ENCODE data around the gene CUTA. TPM values are rescaled to one million over a fixed set of nuclear protein-coding genes. Genes with fewer than 3 reads are reported as not detected.
A peak's percentile ranks its signal among the peaks of the same experiment; 100 is the strongest.
"Not testable (repeated sequence)": the region's sequence is repeated elsewhere in the genome, so short reads cannot be mapped to it uniquely, and the experiment has no call there.

The CUTA gene
- total RNA-seq, 1 donor from 2014 or later = 120 TPM

DNA sequence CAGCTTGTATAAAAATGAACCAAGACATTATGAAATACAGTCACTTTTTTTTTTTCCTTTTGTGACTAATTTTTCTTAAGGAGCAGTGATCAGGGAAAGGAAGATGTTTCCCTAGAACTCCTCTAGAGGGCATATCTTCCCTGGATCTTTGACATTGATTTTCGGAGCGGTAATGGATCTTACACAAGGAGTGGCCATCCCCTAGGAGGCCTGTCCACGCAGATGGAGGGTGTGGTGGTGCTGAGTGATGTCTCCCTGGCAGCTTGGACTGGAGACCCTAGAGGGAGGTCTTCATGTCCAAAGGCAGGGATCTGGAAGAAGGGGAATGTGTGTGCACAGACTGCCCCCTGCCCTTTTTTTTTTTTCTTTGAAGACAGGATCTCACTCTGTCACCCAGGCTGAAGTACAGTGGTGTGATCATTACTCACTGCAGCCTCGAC lies 33.3 kb downstream of the CUTA start:
- ATAC-seq = peak; percentile 29
- no peak for DNase-seq
- intact Hi-C loops (cut with micrococcal nuclease) = no loop called here

DNA sequence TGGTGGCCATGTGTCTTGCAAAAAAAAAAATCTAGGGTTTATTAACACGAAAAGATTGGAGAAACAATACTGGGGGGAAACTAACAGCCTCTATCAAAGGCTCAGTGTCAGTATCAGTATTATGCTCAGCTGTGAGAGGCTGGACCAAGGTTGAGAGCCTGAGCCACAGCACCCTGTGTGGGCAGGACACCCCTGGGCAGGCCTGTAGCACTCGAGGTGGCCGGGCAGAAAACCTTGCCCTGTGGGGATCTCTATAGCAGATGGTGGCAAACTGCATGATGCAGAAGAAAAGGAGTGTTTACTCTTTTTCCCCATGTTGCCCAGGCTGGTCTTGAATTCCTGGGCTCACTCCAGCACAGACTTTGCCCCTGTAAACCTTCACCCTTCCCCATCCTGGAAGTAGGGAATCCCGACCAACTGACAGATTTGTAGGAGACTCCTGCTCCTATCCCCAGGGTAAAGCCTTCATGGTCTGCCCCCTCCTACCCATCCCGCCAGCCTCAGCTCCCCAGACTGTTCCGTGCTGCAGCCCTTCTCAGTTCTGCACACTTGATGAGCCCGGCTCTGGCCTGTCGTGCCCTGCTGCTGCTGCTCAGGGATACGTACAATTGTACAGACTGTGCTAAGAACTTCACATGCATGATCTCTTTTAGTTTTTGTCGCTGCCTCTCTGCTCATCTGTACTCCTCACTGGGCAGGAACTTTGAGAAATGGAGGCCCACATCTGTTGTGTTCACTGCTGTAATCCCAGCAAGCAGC lies 34.3 kb downstream of the CUTA start:
- intact Hi-C loops (cut with micrococcal nuclease) = no loop called here
- ATAC-seq = no peak

DNA sequence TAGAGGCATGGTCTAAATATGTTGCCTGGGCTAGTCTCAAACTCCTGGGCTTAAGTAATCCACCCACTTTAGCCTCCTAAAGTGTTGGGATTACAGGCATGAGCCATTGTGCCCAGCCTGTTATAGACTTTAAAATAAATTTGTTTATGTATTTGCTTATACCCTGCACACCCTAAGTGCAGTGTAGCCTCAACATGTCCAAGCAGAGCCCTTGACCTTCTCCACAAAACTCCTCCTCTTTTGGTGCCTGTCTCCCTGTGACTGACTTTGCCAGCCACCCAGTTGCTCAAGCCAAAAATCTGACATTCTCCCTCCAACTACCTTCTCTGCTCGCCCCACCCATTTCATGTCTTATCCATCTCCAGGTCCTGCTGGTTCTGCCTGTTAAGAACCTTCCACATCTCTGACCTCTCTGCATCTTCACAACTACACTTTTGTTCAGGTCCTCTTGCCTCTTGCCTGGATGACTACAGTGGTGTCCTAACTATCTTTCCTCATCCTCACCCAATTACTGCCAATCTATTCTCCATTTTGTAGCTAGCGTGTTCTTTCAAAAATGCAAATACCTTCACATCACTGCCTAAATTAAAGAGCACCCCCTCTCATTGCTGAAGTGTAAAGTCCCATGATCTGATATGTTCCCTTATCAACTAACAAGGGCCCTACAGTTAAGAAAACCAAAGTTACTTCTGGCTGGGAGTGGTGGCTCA lies 37.5 kb downstream of the CUTA start:
- intact Hi-C loops (cut with micrococcal nuclease) = no loop called here
- DNase-seq (no peak), ATAC-seq (no peak)

More for the DNA sequence above, 34.3 kb downstream of the CUTA start:
- no peak for DNase-seq

DNA sequence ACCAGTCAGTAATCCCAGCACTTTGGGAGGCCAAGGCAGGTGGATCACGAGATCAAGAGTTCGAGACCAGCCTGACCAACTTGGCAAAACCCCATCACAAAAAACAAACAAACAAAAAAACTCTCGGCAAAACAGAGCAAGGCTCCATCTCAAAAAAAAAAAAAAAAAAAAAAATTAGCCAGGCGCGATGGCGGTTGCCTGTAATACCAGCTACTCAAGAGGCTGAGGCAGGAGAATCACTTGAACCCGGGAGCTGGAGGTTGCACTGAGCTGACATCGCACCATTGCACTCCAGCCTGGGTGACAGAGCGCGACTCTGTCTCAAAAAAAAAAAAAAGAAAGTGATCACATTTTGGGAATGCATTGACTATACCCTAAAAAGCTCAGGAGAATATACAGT lies 38.7 kb downstream of the CUTA start:
- intact Hi-C loops (cut with micrococcal nuclease); ATAC-seq; DNase-seq: not testable (repeated sequence)

DNA sequence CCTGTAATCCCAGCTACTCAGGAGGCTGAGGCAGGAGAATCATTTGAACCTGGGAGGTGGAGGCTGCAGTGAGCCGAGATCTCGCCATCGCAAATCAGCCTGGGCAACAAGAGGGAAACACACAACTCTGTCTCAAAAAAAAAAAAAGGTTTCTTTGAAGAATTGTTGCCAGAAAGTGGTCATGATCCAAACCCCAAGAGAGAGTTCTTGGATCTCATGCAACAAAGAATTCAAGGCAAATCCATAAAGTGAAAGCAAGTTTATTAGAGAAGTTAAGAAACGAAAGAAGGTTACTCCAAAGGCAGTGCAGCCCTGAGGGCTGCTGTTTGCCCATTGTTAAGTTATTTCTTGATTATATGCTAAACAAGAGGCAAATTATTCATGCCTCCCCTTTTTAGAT lies 40.7 kb downstream of the CUTA start:
- intact Hi-C loops (cut with micrococcal nuclease) = no loop called here
- ATAC-seq (no peak), DNase-seq (no peak)

DNA sequence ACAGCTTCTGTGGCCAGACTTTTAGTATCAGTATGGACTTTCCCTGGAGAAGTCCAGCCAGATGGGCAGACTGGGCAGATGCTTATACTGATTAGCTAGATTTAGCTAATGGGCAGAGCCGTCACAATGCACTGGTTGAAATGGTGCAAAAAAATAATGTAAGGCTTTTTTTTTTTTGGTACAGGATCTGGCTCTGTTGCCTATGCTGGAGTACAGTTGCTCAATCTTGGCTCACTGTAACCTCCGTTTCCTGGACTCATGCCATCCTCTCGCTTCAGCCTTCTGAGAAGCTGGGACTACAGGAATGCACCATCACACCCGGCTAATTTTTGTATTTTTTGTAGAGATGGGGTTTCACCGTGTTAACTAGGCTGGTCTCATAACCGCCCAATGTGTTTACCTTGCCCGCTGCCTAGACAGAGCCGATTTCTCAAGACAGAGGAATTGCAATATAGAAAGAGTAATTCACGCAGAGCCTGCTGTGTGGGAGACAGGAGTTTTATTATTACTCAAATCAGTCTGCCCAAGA lies 42.7 kb downstream of the CUTA start:
- DNase-seq = peak; percentile 60
- peak; percentile 95 for ATAC-seq
- intact Hi-C loops (cut with micrococcal nuclease) = no loop called here

DNA sequence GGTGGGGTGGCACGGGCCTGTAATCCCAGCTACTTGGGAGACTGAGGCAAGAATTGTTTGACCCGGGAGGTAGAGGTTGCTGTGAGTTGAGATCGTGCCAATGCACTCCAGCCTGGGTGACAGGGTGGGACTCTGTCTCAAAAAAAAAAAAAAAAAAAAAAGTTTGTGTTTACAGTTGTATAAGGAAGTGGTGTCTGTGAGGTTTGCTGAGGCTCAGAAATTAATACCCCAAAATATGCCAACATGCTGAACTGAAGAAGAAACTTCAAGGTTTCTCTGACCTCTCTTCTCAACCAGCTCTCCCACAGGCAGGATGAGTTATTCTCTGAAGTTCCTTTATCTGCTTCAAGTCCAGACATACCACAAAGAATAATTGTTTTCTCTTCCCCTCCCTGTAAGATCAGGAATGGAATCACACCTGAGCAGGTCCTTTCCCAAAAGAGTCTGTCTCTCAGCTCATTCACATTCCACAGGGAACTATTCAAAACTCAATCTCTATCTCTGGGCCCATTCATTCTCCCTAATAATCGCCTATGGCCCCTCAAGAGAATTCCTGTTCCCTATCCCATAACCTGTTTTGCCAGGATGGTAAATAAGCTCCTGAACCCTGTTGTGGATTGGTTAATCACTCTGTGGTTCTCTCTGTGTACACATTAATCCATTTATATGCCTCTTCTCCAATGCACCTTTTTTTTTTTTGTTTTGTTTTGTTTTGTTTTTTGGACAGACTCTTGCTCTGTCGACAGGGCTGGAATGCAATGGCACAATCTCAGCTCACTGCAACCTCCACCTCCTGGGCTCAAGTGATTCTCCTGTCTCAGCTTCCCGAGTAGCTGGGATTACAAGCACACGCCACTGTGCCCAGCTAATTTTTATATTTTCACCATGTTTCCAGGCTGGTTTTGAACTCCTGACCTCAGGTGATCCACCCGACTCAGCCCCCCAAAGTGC lies 43.7 kb downstream of the CUTA start:
- intact Hi-C loops (cut with micrococcal nuclease) = no loop called here

DNA sequence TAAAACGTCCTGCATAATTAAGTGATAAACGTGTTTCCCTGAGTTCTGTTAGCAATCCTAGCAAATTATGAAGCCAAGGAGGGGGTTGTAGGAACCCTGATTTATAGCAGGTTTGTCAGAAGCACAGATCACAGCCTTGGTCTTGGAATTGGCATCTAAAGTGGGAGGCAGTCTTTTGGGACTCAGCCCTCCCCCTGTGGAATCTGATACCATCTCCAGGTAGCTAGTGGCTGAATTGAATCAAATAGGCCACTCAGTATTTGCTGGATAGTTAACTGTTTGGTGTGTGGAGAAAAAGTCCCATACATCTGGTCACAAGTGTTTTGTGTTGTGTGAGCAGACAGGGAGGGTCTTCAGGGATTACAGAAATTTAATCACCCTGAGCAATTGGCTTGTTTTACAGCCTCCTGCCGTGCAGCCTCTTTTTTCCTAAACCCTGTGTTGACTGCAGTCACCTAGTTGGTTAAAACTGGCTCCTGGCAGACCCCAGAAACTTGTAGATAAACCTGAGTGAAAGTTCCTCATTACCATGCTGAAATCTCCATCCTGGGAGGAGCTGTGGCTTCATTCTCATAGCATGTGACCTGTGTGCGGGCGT lies 45.3 kb downstream of the CUTA start:
- ATAC-seq (no peak), DNase-seq (no peak)
- intact Hi-C loops (cut with micrococcal nuclease) = no loop called here

More for the DNA sequence above, 43.7 kb downstream of the CUTA start:
- ATAC-seq (no peak), DNase-seq (no peak)

DNA sequence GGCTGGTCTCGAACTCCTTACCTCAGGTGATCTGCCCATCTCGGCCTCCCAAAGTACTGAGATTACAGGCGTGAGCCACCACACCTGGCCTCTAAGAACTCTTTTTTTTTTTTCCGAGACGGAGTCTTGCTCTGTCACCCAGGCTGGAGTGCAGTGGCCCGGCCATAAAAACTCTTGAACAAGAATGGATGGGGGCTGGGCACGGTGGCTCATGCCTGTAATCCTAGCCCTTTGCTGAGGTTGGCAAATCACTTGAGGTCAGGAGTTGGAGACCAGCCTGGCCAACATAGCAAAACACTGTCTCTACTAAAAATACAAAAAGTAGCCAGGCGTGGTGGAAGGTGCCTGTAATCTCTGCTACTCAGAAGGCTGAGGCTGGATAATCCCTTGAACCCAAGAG lies 46.0 kb downstream of the CUTA start:
- intact Hi-C loops (cut with micrococcal nuclease); DNase-seq; ATAC-seq: not testable (repeated sequence)

DNA sequence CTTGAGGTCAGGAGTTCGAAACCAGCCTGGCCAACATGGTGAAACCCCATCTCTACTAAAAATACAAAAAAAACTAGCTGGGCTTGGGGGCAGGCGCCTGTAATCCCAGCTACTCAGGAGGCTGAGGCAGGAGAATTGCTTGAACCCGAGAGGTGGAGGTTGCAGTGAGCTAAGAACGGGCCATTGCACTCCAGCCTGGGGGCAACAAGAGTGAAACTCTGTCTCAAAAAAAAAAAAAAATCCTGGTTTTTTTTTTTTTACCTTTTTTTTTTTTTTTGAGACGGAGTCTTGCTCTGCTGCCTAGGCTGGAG lies 50.2 kb downstream of the CUTA start:
- intact Hi-C loops (cut with micrococcal nuclease); DNase-seq; ATAC-seq: not testable (repeated sequence)

DNA sequence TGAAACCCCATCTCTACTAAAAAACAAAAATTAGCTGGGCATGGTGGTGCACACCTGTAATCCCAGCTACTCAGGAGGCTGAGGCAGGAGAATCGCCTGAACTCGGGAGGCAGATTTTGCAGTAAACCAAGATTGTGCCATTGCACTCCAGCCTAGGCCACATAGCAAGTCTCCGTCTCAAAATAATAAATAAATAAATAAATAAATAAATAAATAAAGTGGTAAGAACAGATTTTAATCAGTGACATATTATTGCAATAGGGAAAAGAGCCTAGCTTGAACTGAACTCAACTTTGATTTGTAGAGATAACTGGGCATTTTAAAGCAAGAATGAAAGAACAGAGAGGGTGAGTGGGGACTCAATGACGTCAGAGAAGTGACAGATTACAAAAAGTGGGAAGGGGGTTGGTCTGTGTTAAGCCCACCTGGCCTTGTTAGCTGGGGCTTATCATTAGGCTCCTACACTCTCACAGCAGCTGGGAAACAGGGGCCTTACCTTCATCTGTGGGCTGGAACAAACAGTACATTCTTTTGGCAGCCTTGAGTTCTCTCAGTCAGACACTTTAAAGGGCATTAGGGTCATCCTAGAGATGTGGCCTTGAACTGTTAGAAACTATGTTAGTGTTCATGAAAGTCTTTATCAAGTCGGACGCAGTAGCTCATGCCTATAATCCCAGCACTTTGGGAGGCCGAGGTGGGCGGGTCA lies 50.7 kb downstream of the CUTA start:
- no peak for DNase-seq
- ATAC-seq = no peak
- intact Hi-C loops (cut with micrococcal nuclease) = no loop called here

Small RNA genes lying within 50 kb of the gene (microRNA-seq; reads per million reads assigned to microRNA genes)
- not detected for gene MIR5004 (ENCODE audit: borderline number of aligned reads)

Other genes with a start within 250 kb of the CUTA start
- gene COL11A2, start 225.6 kb downstream of the CUTA start, total RNA-seq = 1.9 TPM
- 41.2 TPM for gene RXRB, start 217.4 kb downstream of the CUTA start, total RNA-seq
- gene SLC39A7, start 217.2 kb downstream of the CUTA start, total RNA-seq = 47.7 TPM
- 24.8 TPM for gene HSD17B8, start 213.5 kb downstream of the CUTA start, total RNA-seq
- 30.1 TPM for gene RING1, start 209.6 kb downstream of the CUTA start, total RNA-seq
- 32.7 TPM for gene VPS52, start 146.2 kb downstream of the CUTA start, total RNA-seq
- gene RPS18, start 146.0 kb downstream of the CUTA start, total RNA-seq = 931 TPM
- gene B3GALT4, start 141.0 kb downstream of the CUTA start, total RNA-seq = 6.9 TPM
- gene WDR46, start 128.9 kb downstream of the CUTA start, total RNA-seq = 15.1 TPM
- gene PFDN6, start 128.5 kb downstream of the CUTA start, total RNA-seq = 57.3 TPM
- 59.4 TPM for gene RGL2, start 119.2 kb downstream of the CUTA start, total RNA-seq
- 93.0 TPM for gene TAPBP, start 104.0 kb downstream of the CUTA start, total RNA-seq
- 11.1 TPM for gene ZBTB22, start 100.4 kb downstream of the CUTA start, total RNA-seq
- gene DAXX, start 95.1 kb downstream of the CUTA start, total RNA-seq = 21.2 TPM
- 0.74 TPM for gene KIFC1, start 26.3 kb downstream of the CUTA start, total RNA-seq
- 51.9 TPM for gene PHF1, start 7.1 kb downstream of the CUTA start, total RNA-seq
- 6.2 TPM for gene SYNGAP1, start 2.0 kb upstream of the CUTA start, total RNA-seq
- gene ZBTB9, start 36.5 kb upstream of the CUTA start, total RNA-seq = 5.1 TPM
- gene BAK1, start 162.2 kb upstream of the CUTA start, total RNA-seq = 23.1 TPM
- gene ITPR3, start 203.2 kb upstream of the CUTA start, total RNA-seq = 6.1 TPM